GM12878 (cell line): ENCODE results near the gene LRP2BP. TPM values are rescaled to one million over a fixed set of nuclear protein-coding genes. Genes with fewer than 3 reads are reported as not detected.

Experiments
- CHD2 ChIP-seq: IDR thresholded peaks from 2 replicates; pipeline ENCODE4 v1.6.1; 2011; ENCODE audit warnings: low read depth, low read length, improper control_type of control experiment, borderline replicate concordance
- DPF2 ChIP-seq: fragments of 450-650 bp; IDR thresholded peaks from 2 replicates; pipeline ENCODE4 v1.6.1; 2017; ENCODE audit warnings: mild to moderate bottlenecking
- JUND ChIP-seq: IDR thresholded peaks from 2 replicates; pipeline ENCODE4 v1.6.1; 2012; ENCODE audit warnings: low read depth, mild to moderate bottlenecking, low read length, improper control_type of control experiment, moderate library complexity
- MYC ChIP-seq: IDR thresholded peaks from 2 replicates; pipeline ENCODE4 v1.6.1; 2011; ENCODE audit warnings: mild to moderate bottlenecking, low read length, moderate library complexity, inconsistent platforms; ENCODE audit not compliant: insufficient read depth, insufficient replicate concordance, insufficient read length, severe bottlenecking
- RCOR1 ChIP-seq: conservative IDR thresholded peaks from 2 replicates; pipeline ENCODE4 v1.6.1; 2012; ENCODE audit warnings: low read depth, low read length, improper control_type of control experiment
- RFX5 ChIP-seq: IDR thresholded peaks from 2 replicates; pipeline ENCODE4 v1.6.1; 2011; ENCODE audit warnings: low read depth, low read length, improper control_type of control experiment
- SPI1 ChIP-seq: IDR thresholded peaks from 2 replicates; pipeline ENCODE4 v1.6.1; 2011; ENCODE audit warnings: low read depth, mild to moderate bottlenecking, low read length, moderate library complexity, borderline replicate concordance; ENCODE audit not compliant: insufficient read depth
- SREBF2 ChIP-seq: IDR thresholded peaks from 2 replicates; pipeline ENCODE4 v1.6.1; 2012; ENCODE audit warnings: mild to moderate bottlenecking, low read length
- SUZ12 ChIP-seq: fragments of 200-600 bp; sonication (generic); IDR thresholded peaks from one replicate; pipeline ENCODE4 v1.6.1; 2018; ENCODE audit warnings: antibody characterized with exemption, mild to moderate bottlenecking; ENCODE audit not compliant: unreplicated experiment
- ZBTB11 ChIP-seq: fragments of 450-650 bp; formaldehyde crosslinking; IDR thresholded peaks from 2 replicates; pipeline ENCODE4 v1.5.0; 2022; ENCODE audit warnings: mild to moderate bottlenecking, missing genetic modification characterization
- ZNF24 ChIP-seq: fragments of 450-650 bp; IDR thresholded peaks from 2 replicates; pipeline ENCODE4 v1.6.1; 2017; ENCODE audit warnings: antibody characterized with exemption, mild to moderate bottlenecking
- ZNF592 ChIP-seq: fragments of 450-650 bp; IDR thresholded peaks from 2 replicates; pipeline ENCODE4 v1.6.1; 2017; ENCODE audit warnings: mild to moderate bottlenecking, moderate library complexity
- polyA plus RNA-seq, 11 experiments: library from polyadenylated mRNA; depleted of rRNA in 4 of 11; unstranded in 6 of 11; stranded (reverse) in 5 of 11; fragments of >200 nt; fragmentation: Nextera tagmentation in 4 of 11; fragmentation: Illumina TruSeq in 1 of 11; extraction: Ambion mirVana in 4 of 11; extraction: Trizol in 1 of 11; gene quantifications; 1 replicate in 1 of 11; 2 replicates in 10 of 11; pipeline versions ENCODE4 v1.2.1 to v1.2.3, GENCODE V29; 2011 to 2016; ENCODE audit warnings: inconsistent platforms in 2 of 11, missing spikeins in 2 of 11, low read depth in 1 of 11
- total RNA-seq, 4 experiments: library from RNA; depleted of rRNA in 3 of 4; stranded (reverse); fragments of >200 nt in 3 of 4; fragmentation: Illumina TruSeq in 1 of 4; extraction: Trizol in 1 of 4; gene quantifications; 2 replicates each; pipeline versions ENCODE4 v1.2.1 to v1.2.3, GENCODE V29; 2013 to 2021
- TF ChIP-seq, protein P1 (sequence below): IDR thresholded peaks from 2 replicates; pipeline ENCODE4 v1.6.1; 2012; ENCODE audit warnings: mild to moderate bottlenecking, low read depth, low read length
- TF ChIP-seq, protein P2 (sequence below): IDR thresholded peaks from 2 replicates; pipeline ENCODE4 v1.6.1; 2012; ENCODE audit warnings: improper control_type of control experiment, low read depth, low read length; ENCODE audit not compliant: insufficient replicate concordance

The LRP2BP gene
- total and polyA plus RNA-seq, 10 of the 15 experiments (the other 5 are each of a cell fraction or from before 2014, with no cell fraction given), result 0.27 to 5.2 (median 1.0) TPM

GRCh38 chr4:185341841-185342240, 53.9 kb downstream of the LRP2BP start (continued):
- TF ChIP-seq, protein P1, sequence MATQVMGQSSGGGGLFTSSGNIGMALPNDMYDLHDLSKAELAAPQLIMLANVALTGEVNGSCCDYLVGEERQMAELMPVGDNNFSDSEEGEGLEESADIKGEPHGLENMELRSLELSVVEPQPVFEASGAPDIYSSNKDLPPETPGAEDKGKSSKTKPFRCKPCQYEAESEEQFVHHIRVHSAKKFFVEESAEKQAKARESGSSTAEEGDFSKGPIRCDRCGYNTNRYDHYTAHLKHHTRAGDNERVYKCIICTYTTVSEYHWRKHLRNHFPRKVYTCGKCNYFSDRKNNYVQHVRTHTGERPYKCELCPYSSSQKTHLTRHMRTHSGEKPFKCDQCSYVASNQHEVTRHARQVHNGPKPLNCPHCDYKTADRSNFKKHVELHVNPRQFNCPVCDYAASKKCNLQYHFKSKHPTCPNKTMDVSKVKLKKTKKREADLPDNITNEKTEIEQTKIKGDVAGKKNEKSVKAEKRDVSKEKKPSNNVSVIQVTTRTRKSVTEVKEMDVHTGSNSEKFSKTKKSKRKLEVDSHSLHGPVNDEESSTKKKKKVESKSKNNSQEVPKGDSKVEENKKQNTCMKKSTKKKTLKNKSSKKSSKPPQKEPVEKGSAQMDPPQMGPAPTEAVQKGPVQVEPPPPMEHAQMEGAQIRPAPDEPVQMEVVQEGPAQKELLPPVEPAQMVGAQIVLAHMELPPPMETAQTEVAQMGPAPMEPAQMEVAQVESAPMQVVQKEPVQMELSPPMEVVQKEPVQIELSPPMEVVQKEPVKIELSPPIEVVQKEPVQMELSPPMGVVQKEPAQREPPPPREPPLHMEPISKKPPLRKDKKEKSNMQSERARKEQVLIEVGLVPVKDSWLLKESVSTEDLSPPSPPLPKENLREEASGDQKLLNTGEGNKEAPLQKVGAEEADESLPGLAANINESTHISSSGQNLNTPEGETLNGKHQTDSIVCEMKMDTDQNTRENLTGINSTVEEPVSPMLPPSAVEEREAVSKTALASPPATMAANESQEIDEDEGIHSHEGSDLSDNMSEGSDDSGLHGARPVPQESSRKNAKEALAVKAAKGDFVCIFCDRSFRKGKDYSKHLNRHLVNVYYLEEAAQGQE, result no peak
- TF ChIP-seq, protein P2, sequence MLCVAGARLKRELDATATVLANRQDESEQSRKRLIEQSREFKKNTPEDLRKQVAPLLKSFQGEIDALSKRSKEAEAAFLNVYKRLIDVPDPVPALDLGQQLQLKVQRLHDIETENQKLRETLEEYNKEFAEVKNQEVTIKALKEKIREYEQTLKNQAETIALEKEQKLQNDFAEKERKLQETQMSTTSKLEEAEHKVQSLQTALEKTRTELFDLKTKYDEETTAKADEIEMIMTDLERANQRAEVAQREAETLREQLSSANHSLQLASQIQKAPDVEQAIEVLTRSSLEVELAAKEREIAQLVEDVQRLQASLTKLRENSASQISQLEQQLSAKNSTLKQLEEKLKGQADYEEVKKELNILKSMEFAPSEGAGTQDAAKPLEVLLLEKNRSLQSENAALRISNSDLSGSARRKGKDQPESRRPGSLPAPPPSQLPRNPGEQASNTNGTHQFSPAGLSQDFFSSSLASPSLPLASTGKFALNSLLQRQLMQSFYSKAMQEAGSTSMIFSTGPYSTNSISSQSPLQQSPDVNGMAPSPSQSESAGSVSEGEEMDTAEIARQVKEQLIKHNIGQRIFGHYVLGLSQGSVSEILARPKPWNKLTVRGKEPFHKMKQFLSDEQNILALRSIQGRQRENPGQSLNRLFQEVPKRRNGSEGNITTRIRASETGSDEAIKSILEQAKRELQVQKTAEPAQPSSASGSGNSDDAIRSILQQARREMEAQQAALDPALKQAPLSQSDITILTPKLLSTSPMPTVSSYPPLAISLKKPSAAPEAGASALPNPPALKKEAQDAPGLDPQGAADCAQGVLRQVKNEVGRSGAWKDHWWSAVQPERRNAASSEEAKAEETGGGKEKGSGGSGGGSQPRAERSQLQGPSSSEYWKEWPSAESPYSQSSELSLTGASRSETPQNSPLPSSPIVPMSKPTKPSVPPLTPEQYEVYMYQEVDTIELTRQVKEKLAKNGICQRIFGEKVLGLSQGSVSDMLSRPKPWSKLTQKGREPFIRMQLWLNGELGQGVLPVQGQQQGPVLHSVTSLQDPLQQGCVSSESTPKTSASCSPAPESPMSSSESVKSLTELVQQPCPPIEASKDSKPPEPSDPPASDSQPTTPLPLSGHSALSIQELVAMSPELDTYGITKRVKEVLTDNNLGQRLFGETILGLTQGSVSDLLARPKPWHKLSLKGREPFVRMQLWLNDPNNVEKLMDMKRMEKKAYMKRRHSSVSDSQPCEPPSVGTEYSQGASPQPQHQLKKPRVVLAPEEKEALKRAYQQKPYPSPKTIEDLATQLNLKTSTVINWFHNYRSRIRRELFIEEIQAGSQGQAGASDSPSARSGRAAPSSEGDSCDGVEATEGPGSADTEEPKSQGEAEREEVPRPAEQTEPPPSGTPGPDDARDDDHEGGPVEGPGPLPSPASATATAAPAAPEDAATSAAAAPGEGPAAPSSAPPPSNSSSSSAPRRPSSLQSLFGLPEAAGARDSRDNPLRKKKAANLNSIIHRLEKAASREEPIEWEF, result no peak
- no peak for TF ChIP-seq CHD2
- no peak for TF ChIP-seq RFX5
- no peak for TF ChIP-seq ZBTB11 (CRISPR knock-in tag)
- TF ChIP-seq SUZ12, result no peak
- TF ChIP-seq SREBF2, result no peak
- TF ChIP-seq DPF2, result no peak
- no peak for TF ChIP-seq SPI1
- TF ChIP-seq ZNF592, result no peak
- no peak for TF ChIP-seq ZNF24
- TF ChIP-seq JUND, result no peak
- no peak for TF ChIP-seq MYC
- TF ChIP-seq RCOR1, result no peak
